GM15510 (cell line): ENCODE data around the gene LRMDA.

Experiments
- POLR2A ChIP-seq: IDR thresholded peaks from 3 replicates; pipeline ENCODE4 v1.6.1; 2011; ENCODE audit warnings: borderline replicate concordance; ENCODE audit not compliant: insufficient read length; ENCODE audit errors: extremely low read depth

Gene LRMDA

GRCh38 chr10:75763652-75764051 is 332.2 kb downstream of the LRMDA start:
- TF ChIP-seq POLR2A, result no peak

DNA sequence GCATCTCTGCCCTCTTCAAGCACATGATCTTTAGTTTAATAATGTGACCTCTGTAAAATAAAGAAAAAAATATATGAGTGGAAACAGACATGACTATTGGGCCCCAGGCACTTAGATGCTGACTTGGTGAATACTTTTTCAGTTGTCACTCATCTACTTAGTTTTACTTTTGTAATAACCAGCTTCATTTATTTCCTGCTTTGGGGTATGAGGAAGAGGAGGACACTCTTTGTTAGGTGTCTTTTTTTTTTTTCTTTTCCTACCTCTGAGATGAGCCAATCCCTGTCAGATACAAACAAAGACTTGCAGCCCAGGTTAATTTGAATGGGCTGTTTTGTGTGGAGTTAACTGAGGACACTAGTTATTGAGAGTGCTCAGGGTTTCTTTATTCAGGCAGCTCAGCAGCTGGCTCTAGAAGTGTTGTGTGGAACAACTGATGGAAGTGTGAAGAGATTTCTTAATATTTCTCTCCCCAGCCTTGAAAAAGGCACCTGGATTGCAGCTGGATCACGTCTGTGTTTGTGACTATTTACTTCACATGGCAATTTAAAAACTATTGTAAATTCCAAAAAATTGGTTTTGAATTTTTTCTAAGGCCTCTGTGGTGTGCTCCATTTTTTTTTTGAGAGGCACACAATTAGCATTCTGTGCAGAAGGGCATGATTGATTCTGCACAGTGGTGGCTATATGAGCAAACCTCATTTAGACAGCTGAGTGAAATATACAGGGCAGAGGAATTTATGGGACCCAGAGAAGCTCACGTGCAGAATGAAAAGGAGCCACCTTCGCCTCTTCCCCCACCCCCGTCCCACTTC is 333.8 kb downstream of the LRMDA start:
- no peak for TF ChIP-seq POLR2A

DNA sequence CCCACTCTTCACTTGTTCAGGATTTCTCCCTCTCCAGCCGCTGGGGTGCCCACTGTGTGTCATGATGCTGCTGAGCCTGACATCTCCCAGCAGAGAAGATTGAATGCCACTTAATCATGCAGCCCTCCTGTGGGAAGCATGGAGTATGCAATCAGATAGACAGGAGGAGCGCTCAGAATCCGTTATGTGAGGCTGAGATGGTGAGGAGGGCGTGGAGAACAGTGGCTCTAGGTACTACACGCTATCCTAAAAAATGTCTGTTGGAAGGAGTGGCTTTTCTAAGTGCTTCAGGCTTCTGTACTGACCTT is 334.3 kb downstream of the LRMDA start:
- no peak for TF ChIP-seq POLR2A

DNA sequence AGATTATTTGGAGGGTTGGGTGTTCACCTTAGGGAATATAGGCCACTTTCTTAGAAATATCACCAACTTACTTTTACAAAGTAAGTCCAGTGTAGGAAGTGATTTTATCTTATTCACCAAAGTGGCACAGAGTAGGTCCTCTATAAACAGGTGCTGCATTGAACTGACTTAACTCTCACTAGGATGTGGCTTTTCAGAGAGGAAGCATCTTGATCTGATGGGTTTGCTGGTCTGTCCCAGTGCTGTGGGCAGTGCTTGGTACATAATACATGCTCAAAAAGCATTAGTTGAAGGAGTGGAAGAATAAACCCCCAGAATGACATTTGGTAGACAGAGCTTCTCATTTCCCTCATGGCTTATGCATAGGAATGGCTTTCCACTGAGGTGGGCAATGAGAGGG is 334.7 kb downstream of the LRMDA start:
- no peak for TF ChIP-seq POLR2A

- TF ChIP-seq POLR2A, result no peak
Observed at GRCh38 chr10:75770626-75771081, 339.2 kb downstream of the LRMDA start.

- no peak for TF ChIP-seq POLR2A
Observed at GRCh38 chr10:75771606-75772005, 340.2 kb downstream of the LRMDA start.

DNA sequence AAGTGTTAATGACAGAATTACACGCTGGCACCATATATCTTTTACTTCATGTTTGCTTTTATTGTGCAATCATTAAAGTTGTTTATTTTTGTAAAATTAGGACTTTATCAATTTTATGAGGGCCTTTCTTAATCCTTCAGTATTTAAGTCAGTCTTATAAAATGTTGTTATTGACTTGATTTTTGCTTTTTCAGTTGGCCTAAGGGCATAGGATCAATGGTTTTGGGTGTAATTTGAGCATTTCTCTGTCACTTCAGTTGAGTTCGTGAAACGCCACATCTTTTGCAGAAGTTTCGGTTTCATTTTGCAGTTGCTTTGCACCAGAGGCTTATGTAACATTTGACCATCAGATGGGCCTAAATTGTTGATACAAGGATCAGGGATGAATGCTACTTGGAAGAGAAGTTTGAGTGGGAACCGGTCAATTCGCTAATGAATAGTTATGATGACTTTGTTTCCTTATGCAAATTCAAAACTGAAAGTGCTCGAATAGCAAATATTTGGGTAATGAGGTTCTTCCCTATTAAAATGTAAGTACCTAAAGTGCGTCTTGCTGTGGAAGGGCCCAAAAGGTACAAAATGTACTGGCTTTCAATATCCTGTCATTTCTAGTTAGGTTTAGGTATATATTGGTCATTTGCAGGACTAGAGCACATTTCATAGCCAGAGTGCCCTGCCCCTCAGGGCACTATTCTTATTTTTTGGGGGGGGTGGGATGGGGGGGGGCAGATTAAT is 340.9 kb downstream of the LRMDA start:
- TF ChIP-seq POLR2A, result no peak

- no peak for TF ChIP-seq POLR2A
Observed at GRCh38 chr10:75773231-75773780, 341.9 kb downstream of the LRMDA start.

- TF ChIP-seq POLR2A, result no peak
Observed at GRCh38 chr10:75773813-75774782, 342.7 kb downstream of the LRMDA start.

DNA sequence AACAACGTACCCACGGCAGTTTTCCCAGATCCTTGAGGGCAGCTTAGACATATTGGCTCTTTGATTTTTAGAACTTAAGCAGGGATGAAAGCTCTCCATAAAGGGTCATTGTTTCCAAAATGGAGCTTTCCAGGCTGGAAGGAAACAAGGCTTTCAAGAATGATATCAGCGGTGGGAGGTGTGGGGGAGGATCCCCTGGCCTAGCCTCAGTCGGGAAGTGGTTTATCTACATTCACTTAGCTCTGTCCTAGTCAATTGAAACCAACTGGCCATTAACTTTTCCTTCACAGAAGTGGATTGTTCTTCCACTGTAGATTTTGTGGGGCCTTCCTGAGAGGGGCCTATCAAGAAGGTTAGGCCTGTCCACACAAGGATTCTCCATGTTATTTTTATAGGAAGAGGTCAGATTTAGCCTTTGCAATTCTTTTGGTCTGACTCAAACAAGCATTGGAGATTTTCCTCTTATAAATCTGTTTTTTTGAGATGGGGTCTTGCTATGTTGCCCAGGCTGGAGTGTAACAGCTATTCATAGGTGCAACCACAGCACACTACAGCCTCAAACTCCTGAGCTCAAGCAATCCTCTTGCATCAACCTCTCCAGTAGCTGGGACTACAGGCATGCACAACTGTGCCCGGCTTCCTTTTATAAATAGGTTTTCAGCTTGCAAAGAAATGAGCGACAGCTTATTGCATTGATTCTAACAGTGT is 343.5 kb downstream of the LRMDA start:
- TF ChIP-seq POLR2A, result no peak

- TF ChIP-seq POLR2A, result no peak
Observed at GRCh38 chr10:75776738-75777504, 345.5 kb downstream of the LRMDA start.

DNA sequence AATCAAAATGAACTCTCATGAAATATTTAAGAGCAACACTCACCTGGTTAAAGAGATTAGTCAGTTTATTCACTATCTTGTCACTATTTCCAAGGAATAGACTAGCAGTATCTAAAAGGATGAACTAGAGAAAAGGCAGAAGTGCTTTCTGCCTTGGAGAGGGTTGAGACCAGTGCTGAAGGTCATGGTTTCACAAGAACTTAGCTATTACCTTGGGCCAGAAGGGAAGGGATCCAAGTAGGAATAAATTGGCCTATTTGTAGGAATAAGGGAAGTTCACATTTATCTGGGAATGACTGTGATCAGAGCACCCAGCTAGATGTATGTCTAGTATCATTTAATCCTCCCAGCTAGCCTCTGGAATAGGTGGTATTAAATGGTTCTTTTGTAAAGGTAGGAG is 347.2 kb downstream of the LRMDA start:
- no peak for TF ChIP-seq POLR2A

DNA sequence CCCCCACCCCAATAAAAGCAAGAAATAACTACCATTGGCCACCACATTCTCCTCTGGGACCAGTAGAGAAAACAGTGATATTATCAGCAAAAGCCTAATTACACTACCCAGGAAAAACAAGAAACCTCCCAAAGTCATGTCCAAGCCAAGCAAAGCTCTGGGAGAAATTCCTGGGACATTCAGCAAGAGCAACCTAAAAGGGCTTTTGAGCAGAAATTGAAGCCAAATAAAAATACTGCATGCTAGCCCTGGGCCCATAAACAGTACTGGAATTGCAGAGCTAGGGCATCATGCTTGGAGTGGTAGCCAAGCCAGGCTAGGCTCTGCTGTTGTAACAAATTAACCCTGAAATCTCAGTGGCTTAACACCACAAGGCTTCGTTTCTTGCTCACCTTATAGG is 347.9 kb downstream of the LRMDA start:
- no peak for TF ChIP-seq POLR2A
